ENCODE results near the gene KRTAP12-4.
"Not testable (repeated sequence)": the region's sequence is repeated elsewhere in the genome, so short reads cannot be mapped to it uniquely, and the experiment has no call there.

The KRTAP12-4 gene

DNA sequence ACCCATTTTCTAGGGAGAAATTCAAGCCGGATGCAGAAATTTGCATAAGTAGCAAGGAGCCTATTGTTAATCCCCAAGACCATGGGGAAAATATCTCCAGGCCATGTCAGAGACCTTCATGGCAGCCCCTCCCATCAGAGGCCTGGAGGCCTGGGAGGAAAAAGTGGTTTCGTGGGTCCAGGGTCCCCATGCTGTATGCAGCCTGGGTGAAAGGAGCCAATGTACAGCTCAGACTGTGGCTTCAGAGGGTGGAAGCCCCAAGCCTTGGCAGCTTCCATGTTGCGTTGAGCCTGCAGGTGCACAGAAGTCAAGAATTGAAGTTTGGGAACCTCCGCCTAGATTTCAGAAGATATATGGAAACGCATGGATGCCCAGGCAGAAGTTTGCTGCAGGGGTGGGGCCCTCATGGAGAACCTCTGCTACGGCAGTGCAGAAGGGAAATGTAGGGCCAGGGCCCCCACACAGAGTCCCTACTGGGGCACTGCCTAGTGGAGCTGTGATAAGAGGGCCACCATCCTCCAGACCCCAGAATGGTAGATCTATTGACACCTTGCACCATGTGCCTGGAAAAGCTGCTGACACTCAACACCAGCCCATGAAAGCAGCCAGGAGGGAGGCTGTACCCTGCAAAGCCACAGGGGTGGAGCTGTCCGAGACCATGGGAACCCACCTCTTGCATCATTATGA, 44.2 kb downstream of the KRTAP12-4 start:
- DNase-seq (ENCODE audit: low spot score): not testable (repeated sequence)

DNA sequence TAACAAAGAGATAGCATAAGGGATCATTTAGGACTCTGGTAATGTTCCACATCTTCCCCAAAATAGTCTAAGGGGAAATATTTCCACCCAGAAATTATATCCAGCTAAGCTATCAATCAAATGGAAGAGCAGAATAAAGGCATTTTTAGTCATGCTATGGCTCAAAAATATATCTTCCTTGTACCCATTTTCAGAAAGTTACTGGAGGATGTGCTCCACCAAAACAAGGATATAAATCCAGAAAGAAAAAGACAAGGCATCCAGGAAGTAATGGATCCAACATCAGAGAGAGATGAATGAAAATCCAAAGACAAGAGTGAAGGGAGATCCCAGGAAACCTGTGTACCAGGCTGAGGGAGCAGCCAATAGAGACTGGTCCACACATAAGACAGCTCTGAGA, 45.3 kb downstream of the KRTAP12-4 start:
- DNase-seq (ENCODE audit: low spot score): no peak

DNA sequence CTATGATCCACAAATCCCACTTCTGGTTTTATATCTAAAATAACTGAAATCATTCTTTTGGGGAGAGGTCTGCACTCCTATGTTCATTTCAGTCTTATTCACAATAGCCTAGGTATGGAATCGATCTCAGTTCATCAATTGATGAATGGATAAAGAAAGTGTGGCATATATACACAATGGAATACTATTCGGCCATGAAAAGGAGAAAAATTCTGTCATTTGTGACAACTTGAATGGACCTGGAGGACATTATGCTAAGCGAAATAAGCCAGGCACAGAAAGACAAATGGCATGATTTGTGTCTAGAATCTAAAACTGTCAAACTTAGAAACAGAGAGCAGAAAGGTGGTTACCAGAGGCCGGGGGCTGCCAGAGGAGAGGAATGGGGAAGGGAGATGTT, 48.0 kb downstream of the KRTAP12-4 start:
- no peak for DNase-seq (ENCODE audit: low spot score)

All from germinal center (tissue), 1 donor.